Stomach (tissue), 4 donors: Measurements from ENCODE around the gene PRKCZ.

Experiments
- POLR2A ChIP-seq, 4 donors: fragments of 450-650 bp; IDR thresholded peaks; one replicate each; pipeline ENCODE4 v1.6.1; 2016; ENCODE audit warnings: antibody characterized with exemption in 4 of 4, control low read depth in 2 of 4, mild to moderate bottlenecking in 1 of 4, moderate library complexity in 1 of 4
- POLR2AphosphoS5 ChIP-seq, 3 donors: sonication (generic); formaldehyde crosslinking; IDR thresholded peaks; one replicate each; pipeline ENCODE4 v1.6.1; 2016; ENCODE audit warnings: antibody characterized with exemption in 3 of 3
- TF ChIP-seq, protein P1 (sequence below), 7 experiments: fragments of 450-650 bp in 4 of 7; fragments of 200-600 bp in 3 of 7; sonication (generic) in 3 of 7; IDR thresholded peaks; one replicate each; pipeline ENCODE4 v1.5.1; 2016 to 2019; ENCODE audit warnings: antibody characterized with exemption in 7 of 7, control low read depth in 2 of 7, mild to moderate bottlenecking in 1 of 7

DNA sequence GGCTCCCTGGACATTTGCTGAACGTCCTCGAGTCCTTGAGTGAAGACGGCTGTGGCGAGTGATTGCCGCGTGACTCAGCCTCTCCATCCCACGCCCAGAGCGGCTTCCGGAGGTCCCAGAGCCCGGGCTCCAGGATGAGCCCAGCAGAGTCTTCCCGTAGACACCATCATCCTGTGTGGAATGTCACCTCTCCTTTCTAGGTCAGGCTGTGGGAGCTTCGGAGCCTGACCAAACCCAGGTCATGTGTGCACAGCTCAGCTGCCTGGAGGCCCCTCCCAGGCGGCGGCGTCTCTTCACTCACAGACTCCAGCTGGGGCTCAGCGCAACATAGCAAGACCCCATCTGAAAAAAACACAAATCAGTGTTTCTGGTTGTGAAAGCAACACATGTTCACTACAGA, 38.2 kb downstream of the PRKCZ start:
- TF ChIP-seq, protein P1, sequence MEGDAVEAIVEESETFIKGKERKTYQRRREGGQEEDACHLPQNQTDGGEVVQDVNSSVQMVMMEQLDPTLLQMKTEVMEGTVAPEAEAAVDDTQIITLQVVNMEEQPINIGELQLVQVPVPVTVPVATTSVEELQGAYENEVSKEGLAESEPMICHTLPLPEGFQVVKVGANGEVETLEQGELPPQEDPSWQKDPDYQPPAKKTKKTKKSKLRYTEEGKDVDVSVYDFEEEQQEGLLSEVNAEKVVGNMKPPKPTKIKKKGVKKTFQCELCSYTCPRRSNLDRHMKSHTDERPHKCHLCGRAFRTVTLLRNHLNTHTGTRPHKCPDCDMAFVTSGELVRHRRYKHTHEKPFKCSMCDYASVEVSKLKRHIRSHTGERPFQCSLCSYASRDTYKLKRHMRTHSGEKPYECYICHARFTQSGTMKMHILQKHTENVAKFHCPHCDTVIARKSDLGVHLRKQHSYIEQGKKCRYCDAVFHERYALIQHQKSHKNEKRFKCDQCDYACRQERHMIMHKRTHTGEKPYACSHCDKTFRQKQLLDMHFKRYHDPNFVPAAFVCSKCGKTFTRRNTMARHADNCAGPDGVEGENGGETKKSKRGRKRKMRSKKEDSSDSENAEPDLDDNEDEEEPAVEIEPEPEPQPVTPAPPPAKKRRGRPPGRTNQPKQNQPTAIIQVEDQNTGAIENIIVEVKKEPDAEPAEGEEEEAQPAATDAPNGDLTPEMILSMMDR (IDR thresholded peaks at IDR 0.05) = no peak
- TF ChIP-seq POLR2AphosphoS5 (IDR thresholded peaks at IDR 0.05) = no peak
- no peak for TF ChIP-seq POLR2A (IDR thresholded peaks at IDR 0.05)
